H9 (cell line): ENCODE data around the gene MAP2. TPM values are rescaled to one million over a fixed set of nuclear protein-coding genes. Genes with fewer than 3 reads are reported as not detected.

Experiments used
- DNase-seq: peaks from one replicate; pipeline ENCODE4 v3.0.0-alpha.2; 2017
- H2AFZ ChIP-seq: one replicate; pipeline ENCODE4 v1.6.1; 2013; ENCODE audit warnings: mild to moderate bottlenecking, low read length, control low read depth, moderate library complexity
- H2AK5ac ChIP-seq: 2 replicates; pipeline ENCODE4 v1.6.1; 2013; ENCODE audit warnings: low read length, control low read depth, mixed read lengths; ENCODE audit not compliant: insufficient read length
- H2BK120ac ChIP-seq: one replicate; pipeline ENCODE4 v1.6.1; 2013; ENCODE audit warnings: low read depth, mild to moderate bottlenecking, low read length, control low read depth, inconsistent platforms; ENCODE audit not compliant: poor library complexity, severe bottlenecking
- H2BK12ac ChIP-seq: 2 replicates; pipeline ENCODE4 v1.6.1; 2013; ENCODE audit warnings: low read length, control low read depth, mixed read lengths, low read depth; ENCODE audit not compliant: insufficient read length
- H2BK15ac ChIP-seq: 2 replicates; pipeline ENCODE4 v1.6.1; 2013; ENCODE audit warnings: low read depth, low read length, control low read depth
- H2BK20ac ChIP-seq: one replicate; pipeline ENCODE4 v1.6.1; 2013; ENCODE audit warnings: low read depth, mild to moderate bottlenecking, low read length, control low read depth, inconsistent platforms; ENCODE audit not compliant: poor library complexity, severe bottlenecking
- H2BK5ac ChIP-seq: 2 replicates; pipeline ENCODE4 v1.6.1; 2013; ENCODE audit warnings: low read length, control low read depth, mixed read lengths; ENCODE audit not compliant: insufficient read length
- H3K14ac ChIP-seq: 2 replicates; pipeline ENCODE4 v1.6.1; 2013; ENCODE audit warnings: low read length, control low read depth; ENCODE audit not compliant: insufficient read depth
- H3K18ac ChIP-seq: 2 replicates; pipeline ENCODE4 v1.6.1; 2013; ENCODE audit warnings: low read depth, mild to moderate bottlenecking, mixed read lengths, low read length, control low read depth; ENCODE audit not compliant: insufficient read length
- H3K23ac ChIP-seq: 2 replicates; pipeline ENCODE4 v1.6.1; 2013; ENCODE audit warnings: low read length, control low read depth, mixed read lengths, low read depth; ENCODE audit not compliant: insufficient read length
- H3K23me2 ChIP-seq: 2 replicates; pipeline ENCODE4 v1.6.1; 2013; ENCODE audit warnings: low read depth, mild to moderate bottlenecking, mixed read lengths, low read length, control low read depth; ENCODE audit not compliant: insufficient read length, poor library complexity, severe bottlenecking
- H3K27ac ChIP-seq: 2 replicates; pipeline ENCODE4 v1.5.1; 2013; ENCODE audit warnings: low read length, control low read depth, mixed read lengths, low read depth; ENCODE audit not compliant: insufficient read length
- H3K27me3 ChIP-seq: 2 replicates; pipeline ENCODE4 v1.6.1; 2013; ENCODE audit warnings: low read length, control low read depth, inconsistent platforms; ENCODE audit not compliant: insufficient read depth
- H3K4ac ChIP-seq: 2 replicates; pipeline ENCODE4 v1.6.1; 2013; ENCODE audit warnings: low read depth, mild to moderate bottlenecking, control low read depth, inconsistent platforms, low read length, moderate library complexity
- H3K4me1 ChIP-seq: 2 replicates; pipeline ENCODE4 v1.6.1; 2013; ENCODE audit warnings: low read length, control low read depth, inconsistent platforms; ENCODE audit not compliant: insufficient read depth
- H3K4me2 ChIP-seq: 2 replicates; pipeline ENCODE4 v1.6.1; 2013; ENCODE audit warnings: low read length, control low read depth, mixed read lengths; ENCODE audit not compliant: insufficient read length, insufficient read depth
- H3K56ac ChIP-seq: 2 replicates; pipeline ENCODE4 v1.6.1; 2013; ENCODE audit warnings: low read depth, mild to moderate bottlenecking, mixed read lengths, low read length, control low read depth; ENCODE audit not compliant: insufficient read length
- H3K79me1 ChIP-seq: 2 replicates; pipeline ENCODE4 v1.6.1; 2013; ENCODE audit warnings: low read depth, mild to moderate bottlenecking, moderate library complexity, low read length, control low read depth, inconsistent platforms; ENCODE audit not compliant: insufficient read depth, poor library complexity, severe bottlenecking
- H3K79me2 ChIP-seq: 2 replicates; pipeline ENCODE4 v1.6.1; 2013; ENCODE audit warnings: low read length, control low read depth, inconsistent platforms; ENCODE audit not compliant: insufficient read depth
- H3K9ac ChIP-seq: 2 replicates; pipeline ENCODE4 v1.6.1; 2013; ENCODE audit warnings: low read length, control low read depth, mixed read lengths; ENCODE audit not compliant: insufficient read length; ENCODE audit errors: extremely low read depth
- H3K9me3 ChIP-seq: one replicate; pipeline ENCODE4 v1.6.1; 2013; ENCODE audit warnings: low read depth, low read length, inconsistent platforms; ENCODE audit not compliant: control insufficient read depth
- H3T11ph ChIP-seq: one replicate; pipeline ENCODE4 v1.6.1; 2013; ENCODE audit warnings: mild to moderate bottlenecking, low read length, control low read depth, inconsistent platforms
- H4K20me1 ChIP-seq: one replicate; pipeline ENCODE4 v1.6.1; 2013; ENCODE audit not compliant: control insufficient read depth, insufficient read length, insufficient read depth
- H4K5ac ChIP-seq: 2 replicates; pipeline ENCODE4 v1.6.1; 2013; ENCODE audit warnings: low read depth, mild to moderate bottlenecking, mixed read lengths, low read length, control low read depth; ENCODE audit not compliant: insufficient read length
- H4K8ac ChIP-seq: replicated peaks from 2 replicates; pipeline ENCODE4 v1.6.1; 2013; ENCODE audit warnings: low read length, control low read depth, mixed read lengths, low read depth; ENCODE audit not compliant: insufficient read length
- H4K91ac ChIP-seq: 2 replicates; pipeline ENCODE4 v1.6.1; 2013; ENCODE audit warnings: low read depth, mild to moderate bottlenecking, moderate library complexity, mixed read lengths, low read length, control low read depth; ENCODE audit not compliant: insufficient read length
- H3K27ac Mint-ChIP-seq, 3 experiments: 2 replicates in 2 of 3; 3 replicates in 1 of 3; pipeline ENCODE4 v1.8.0; 2020 to 2021; ENCODE audit warnings: mixed read lengths in 3 of 3, mild to moderate bottlenecking in 1 of 3, moderate library complexity in 1 of 3
- H3K27me3 Mint-ChIP-seq: 2 replicates; pipeline ENCODE4 v1.8.0; 2021; ENCODE audit warnings: low read depth, mild to moderate bottlenecking, moderate library complexity, mixed read lengths
- H3K36me3 Mint-ChIP-seq, 3 experiments: 2 replicates in 2 of 3; 3 replicates in 1 of 3; pipeline ENCODE4 v1.8.0; 2020 to 2021; ENCODE audit warnings: low read depth in 3 of 3, mixed read lengths in 3 of 3; ENCODE audit not compliant: insufficient read depth in 1 of 3
- H3K4me1 Mint-ChIP-seq, 2 experiments: 2 replicates each; pipeline ENCODE4 v1.8.0; 2020; ENCODE audit warnings: mixed read lengths in 2 of 2
- H3K4me3 Mint-ChIP-seq, 2 experiments: 2 replicates in 1 of 2; 3 replicates in 1 of 2; pipeline ENCODE4 v1.8.0; 2020 to 2021; ENCODE audit warnings: mild to moderate bottlenecking in 2 of 2, mixed read lengths in 2 of 2, moderate library complexity in 1 of 2
- H3K9me3 Mint-ChIP-seq, 2 experiments: 2 replicates in 1 of 2; 3 replicates in 1 of 2; pipeline ENCODE4 v1.8.0; 2020; ENCODE audit warnings: mild to moderate bottlenecking in 2 of 2, mixed read lengths in 2 of 2, moderate library complexity in 1 of 2
- CTCF ChIP-seq: fragments of 200-600 bp; sonication (generic); conservative IDR thresholded peaks from 3 replicates; pipeline ENCODE4 v1.8.0; 2021; ENCODE audit warnings: antibody characterized with exemption, mild to moderate bottlenecking
- total RNA-seq: library from RNA; stranded (reverse); gene quantifications from 2 replicates; pipeline ENCODE4 v1.2.1, GENCODE V29; 2021

MAP2 gene
- total RNA-seq, 1 experiment from 2014 or later = 0.87 TPM

DNA sequence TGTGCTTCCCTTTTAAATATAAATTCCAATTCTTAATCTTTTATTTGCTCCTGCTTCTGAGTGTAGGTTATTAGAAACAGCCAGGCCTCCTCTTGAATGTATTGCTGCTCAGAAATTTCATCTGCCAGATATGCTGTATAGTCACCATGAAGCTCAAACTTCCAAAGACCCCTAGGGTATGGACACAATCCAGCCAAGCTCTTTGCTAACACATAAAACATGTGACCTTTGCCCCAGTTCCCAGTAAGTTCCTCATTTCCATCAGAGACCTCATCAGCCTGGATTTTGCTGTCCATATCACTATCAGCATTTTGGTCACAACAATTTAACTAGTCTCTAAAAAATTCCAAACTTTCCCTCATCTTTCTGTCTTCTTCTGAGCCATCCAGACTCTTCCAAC is 75.2 kb downstream of the MAP2 start:
- peaks cover 0 to 12% of the 10 kb centered on the region in 2 experiments; a peak in 2 of 4 replicates for H3K4me1 Mint-ChIP-seq

More for the DNA sequence above, 75.2 kb downstream of the MAP2 start:
- Histone ChIP-seq H4K5ac (no peak overlapping the region), H3K23ac (no peak overlapping the region), H3K23me2 (no peaks in the 10 kb centered on the region), H2BK12ac (no peak overlapping the region), H3K4me1 (no peaks in the 10 kb centered on the region), H2BK15ac (no peak overlapping the region), H3K4me2 (no peak overlapping the region), H4K8ac (no peak overlapping the region), H3T11ph (no peak overlapping the region), H2AK5ac (no peak overlapping the region), H3K79me1 (no peaks in the 10 kb centered on the region), H3K27ac (no peak overlapping the region), H3K9ac (no peak overlapping the region), H4K91ac (no peak overlapping the region), H3K9me3 (no peaks in the 10 kb centered on the region), H3K4ac (no peak overlapping the region), H2BK5ac (no peak overlapping the region), H2BK120ac (no peak overlapping the region), H2AFZ (no peak overlapping the region), H2BK20ac (no peak overlapping the region), H3K27me3 (no peaks in the 10 kb centered on the region), H3K14ac (no peak overlapping the region), H4K20me1 (no peaks in the 10 kb centered on the region), H3K79me2 (no peaks in the 10 kb centered on the region), H3K56ac (no peak overlapping the region), H3K18ac (no peak overlapping the region)
- H3K9me3 Mint-ChIP-seq = peaks cover 7 to 21% of the 10 kb centered on the region in 2 experiments; a peak in 4 of 5 replicates
- peaks cover 0 to 19% (median 11%) of the 10 kb centered on the region in 3 experiments; a peak in 5 of 7 replicates for H3K36me3 Mint-ChIP-seq
- DNase-seq = no peak
- no peak overlapping the region for H3K27ac Mint-ChIP-seq
- no peak for TF ChIP-seq CTCF
- no peak overlapping the region for H3K4me3 Mint-ChIP-seq
- peaks cover 39% of the 10 kb centered on the region for H3K27me3 Mint-ChIP-seq
